Hematopoietic multipotent progenitor cell treated with erythropoietin and hydrocortisone succinate and interleukin-3 and kit ligand, for 15 days (in vitro differentiated cells): ENCODE measurements around the gene UGT1A7.
"Not testable (repeated sequence)": the region's sequence is repeated elsewhere in the genome, so short reads cannot be mapped to it uniquely, and the experiment has no call there.

Experiments used
- DNase-seq: peaks from one replicate; pipeline ENCODE4 v3.0.0-alpha.2; 2015; ENCODE audit warnings: low spot score

The UGT1A7 gene

DNA sequence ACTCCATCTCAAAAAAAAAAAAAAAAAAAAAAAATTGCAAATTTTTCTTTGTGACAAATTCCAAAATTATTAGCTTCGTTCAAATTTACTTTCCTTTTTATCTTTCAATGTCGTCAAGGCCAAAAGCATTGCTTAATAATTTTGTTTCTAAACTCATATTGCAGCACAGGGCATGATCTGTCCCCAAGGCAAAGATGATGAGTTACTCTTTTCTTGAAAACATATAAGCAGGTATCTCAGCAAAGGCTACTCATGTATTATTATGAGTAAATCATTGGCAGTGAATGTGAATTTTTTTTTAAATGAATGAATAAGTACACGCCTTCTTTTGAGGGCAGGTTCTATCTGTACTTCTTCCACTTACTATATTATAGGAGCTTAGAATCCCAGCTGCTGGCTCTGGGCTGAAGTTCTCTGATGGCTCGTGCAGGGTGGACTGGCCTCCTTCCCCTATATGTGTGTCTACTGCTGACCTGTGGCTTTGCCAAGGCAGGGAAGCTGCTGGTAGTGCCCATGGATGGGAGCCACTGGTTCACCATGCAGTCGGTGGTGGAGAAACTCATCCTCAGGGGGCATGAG is at the start of gene UGT1A7:
TSS of gene UGT1A7 (plus strand) at position 381 of the 579 bp plus-strand sequence. CDS start at position 418, 37 bp downstream.
- DNase-seq: no peak

DNA sequence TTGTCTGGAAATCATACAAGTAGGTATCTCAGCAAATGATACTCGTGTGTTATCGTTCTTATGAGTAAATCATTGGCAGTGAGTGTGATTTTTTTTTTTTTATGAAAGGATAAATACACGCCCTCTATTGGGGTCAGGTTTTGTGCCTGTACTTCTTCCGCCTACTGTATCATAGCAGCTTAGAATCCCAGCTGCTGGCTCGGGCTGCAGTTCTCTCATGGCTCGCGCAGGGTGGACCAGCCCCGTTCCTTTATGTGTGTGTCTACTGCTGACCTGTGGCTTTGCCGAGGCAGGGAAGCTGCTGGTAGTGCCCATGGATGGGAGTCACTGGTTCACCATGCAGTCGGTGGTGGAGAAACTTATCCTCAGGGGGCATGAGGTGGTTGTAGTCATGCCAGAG is 45.4 kb upstream of the UGT1A7 start, which contains the start of gene UGT1A10:
TSS of gene UGT1A10 (plus strand) at position 143 of the 400 bp plus-strand sequence. CDS start at position 218, 75 bp downstream.
- DNase-seq: not testable (repeated sequence)

DNA sequence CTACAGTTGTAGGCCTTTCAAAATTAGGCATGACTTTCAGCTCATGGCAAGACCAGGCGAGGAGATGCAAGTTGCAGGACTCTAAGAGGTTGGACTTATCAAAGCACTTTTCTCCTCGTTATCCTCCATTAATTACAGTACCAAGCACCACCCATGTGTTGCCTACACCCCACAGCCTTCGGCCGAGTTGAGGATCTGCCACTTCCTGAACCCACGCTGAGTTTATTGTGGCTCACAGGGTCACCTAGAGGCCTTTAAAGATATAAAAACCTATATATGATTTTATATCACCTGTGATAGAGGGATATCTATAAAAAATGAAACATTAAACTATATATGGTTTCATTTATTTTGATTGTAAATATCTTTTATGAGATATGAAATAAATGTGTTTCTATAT is 42.9 kb upstream of the UGT1A7 start:
- DNase-seq: no peak

DNA sequence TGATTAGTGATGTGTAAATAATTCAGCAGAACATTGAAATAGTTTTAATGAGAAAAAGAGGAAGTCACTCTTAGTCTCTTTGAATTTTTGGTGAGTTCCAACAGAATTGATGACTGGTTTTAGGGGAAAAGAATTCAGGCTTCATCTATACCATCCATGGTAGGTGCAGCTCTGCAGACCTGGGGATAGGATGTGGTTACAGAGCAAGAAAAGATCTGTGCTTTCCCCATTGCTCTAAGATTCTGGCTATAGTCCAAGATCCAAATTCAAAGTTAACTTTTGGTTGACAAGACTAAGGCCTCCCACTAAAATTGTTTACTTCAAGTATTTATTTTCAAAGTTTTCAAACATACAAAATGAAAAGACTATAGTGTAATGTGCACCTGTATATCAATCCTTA is 41.8 kb upstream of the UGT1A7 start:
- DNase-seq: no peak

DNA sequence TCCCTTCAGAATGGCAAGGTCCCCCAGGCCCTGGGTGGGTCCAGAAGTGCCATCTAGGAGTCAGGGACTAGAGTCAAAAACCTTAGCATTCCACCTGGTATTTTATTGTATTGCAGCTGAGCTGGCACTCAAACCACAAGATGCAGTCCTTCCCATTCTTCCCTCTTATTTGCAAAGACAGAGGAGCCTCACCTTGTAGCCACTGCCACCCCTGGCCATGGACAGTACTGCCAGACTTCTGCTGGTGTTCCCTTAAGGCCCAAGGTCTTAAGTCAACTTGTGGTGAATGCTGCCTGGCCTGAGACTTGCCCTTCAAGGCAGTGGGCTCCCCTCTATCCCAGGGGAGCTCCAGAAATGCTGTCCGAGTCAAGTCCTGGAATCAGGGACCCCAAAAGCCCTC is 38.6 kb upstream of the UGT1A7 start:
- DNase-seq: no peak

DNA sequence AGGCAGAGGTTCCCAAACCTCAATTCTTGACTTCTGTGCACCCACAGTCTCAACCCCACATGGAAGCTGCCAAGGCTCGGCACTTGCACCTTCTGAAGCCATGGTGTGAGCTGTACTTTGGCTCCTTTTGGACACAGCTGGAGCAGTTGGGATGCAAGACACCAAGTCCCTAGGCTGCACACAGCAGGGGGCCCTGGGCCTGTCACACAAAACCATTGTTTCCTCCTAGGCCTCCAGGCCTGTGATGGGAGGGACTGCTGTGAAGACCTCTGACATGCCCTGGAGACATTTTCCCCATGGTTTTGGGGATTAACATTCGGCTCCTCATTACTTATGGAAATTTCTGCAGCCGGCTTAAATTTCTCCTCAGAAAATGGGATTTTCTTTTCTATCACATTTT is 35.7 kb upstream of the UGT1A7 start:
- DNase-seq: not testable (repeated sequence)

DNA sequence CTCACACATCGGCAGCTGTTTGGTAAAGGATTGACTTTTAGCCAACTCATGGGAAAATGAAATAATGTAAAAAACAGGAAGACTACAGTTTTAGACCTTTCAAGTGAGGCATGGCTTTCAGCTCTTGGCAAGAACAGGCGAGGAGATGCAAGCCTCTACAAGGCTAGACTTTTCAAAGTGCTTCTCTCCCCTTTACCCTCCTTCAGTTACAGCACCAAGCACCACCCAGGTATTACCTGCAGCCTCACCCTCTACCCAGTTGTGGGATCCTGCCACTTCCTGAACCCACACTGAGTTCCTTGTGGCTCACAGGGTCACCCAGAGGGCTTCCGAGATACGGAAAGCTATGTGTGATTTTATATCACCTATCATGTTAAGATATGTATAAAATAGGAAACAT is 30.7 kb upstream of the UGT1A7 start:
- no peak for DNase-seq

DNA sequence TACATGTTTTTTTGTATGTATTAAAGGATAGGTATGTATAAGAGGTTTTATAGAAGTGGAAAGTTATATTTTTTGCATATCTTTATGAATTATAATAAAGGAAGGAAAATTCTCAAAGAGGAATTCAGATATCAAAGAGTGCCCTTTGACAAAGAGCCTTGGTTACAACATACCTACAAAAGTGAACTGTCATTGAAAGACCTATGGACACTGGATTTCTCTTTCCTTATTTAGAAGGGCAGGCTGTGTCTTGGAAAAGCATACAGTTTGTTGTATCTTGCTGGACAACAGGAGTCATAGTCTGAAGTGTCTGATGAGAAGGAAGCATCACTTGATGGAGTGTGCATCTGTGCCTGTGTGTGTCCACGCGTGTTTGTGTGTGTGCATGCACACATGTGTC is 30.3 kb upstream of the UGT1A7 start:
- DNase-seq: no peak

DNA sequence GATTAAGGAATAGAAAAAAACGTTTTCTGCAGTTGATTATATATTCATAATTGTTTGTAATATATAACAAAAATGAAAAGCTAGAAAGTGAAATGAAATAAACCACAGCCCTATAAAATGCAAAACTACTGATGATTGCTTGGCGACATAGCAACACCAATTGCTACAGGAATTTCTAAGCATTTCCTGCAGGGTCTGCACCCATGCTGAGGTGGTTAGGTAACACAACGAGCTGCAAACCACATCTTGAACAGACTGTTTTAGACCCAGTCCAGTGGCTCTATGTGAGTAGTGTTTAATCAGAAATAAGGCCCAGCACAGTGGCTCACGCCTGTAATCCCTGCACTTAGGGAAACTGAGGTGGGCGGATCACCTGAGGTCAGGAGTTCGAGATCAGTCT is 27.2 kb upstream of the UGT1A7 start:
- DNase-seq: no peak

DNA sequence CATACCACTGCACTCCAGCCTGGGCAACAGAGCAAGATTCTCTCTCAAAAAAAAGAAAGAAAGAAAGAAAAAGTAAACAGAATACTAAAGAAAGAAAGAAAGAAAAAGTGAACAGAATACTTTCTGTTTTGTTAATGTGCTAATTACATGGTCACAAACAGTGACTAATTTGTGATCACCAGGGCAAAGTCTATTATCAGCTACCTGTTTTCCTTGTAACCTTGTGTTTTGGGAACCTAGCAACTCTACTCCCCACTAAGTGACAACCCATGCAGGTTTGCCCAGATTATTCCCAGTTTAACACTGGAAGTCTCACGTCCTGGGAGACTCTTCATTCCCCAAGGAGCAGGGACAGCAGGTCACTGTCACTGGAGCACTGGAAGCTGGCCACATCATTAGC is 26.7 kb upstream of the UGT1A7 start:
- no peak for DNase-seq

DNA sequence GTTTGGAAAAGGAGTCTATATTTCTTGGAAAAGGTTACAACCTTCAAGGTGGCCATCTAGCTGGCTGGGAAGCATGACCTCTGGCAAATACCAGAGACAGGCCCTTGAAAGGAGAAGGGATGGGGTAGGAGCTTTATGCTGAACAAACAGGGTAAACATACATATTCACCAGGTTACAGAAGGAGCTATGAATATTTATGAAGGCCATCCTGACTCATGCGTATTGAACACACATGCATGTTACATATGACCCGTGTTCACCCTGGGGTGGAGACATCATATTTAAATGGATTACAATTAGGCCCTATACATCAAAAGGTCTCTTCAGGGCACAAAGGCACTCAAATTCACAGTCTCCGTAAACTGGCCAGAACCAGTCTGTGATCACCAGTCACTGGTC is 25.8 kb upstream of the UGT1A7 start:
- DNase-seq: not testable (repeated sequence)

DNA sequence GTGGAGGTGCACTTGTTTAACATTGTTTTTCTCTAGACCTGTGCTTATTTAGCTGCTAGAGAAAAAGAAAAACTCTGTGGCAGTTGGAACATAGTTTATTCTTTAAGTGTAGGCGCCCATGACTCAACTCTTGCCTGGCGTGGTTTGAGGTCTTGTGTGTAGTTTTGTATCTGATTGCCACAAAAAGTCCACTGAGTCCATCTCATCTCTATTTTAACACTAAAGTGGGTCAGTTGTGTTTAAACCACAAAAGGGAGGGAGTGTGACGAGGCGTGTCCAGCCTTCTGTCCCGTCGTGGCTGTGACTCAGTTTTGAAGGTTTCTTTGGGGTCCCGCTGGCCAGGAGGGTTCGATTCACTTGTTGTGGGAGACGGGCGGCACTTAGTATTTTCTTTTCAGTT is 25.3 kb upstream of the UGT1A7 start:
- no peak for DNase-seq

DNA sequence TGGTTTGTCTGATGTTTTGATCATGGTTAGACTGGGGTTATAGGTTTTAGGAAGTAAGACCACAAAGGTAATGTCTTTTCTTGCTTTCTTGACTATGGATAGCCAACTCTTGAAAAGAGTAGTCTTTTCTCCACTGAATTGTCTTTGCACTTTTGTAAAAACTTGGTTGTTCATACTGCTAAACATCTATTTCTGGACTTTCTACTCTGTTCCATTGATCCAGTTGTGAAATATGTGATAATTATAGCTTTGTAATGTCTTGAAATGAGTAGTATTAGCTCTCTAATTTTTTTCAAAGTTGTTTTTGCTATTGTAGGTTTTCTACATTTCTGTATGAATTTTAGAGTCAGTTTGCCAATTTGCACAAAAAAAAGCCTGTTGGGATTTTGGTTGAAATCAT is 23.1 kb upstream of the UGT1A7 start:
- DNase-seq: no peak

DNA sequence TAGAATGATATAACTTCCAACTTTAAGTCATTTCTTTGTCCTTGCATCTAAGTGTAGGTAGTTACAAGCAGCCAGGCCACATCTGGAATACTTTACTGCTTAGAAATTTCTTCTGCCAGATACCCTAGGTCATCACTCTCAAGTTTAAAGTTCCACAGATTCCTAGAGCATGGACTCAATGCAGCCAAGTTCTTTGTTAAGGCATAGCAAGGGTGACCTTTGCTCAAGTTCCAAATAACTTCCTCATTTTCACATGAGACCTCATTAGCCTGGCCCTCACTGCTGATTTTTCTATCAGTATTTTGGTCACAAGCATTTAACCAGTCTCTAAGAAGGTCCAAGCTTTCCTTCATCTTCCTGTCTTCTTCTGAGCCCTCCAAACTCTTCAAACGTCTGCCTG is 17.8 kb upstream of the UGT1A7 start:
- DNase-seq: no peak

DNA sequence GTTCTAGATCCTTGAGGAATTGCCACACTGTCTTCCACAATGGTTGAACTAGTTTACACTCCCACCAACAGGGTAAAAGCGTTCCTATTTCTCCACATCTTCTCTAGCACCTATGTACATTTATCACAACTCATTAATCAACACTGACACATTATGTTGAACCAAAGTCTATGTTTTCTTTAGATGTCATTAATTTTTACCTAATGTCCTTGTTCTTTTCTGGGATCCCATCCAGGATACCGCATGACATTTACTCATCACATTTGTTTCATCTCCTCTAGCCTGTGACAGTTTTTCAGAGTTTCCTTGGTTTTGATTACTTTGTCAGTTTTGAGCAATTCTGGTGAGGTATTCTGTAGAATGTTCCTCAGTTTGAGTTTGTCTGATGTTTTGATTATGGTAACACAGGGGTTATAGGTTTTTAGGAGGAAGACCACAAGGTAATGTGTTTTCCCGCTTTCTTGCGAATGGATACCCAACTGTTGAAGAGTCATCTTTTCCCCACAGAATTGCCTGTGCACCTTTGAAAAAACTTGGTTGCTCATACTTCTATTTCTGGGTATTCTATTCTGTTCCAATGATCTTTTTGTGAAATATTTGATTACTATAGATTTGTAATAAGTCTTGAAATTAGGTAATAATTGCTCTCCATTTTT is 13.0 kb upstream of the UGT1A7 start:
- DNase-seq: no peak

DNA sequence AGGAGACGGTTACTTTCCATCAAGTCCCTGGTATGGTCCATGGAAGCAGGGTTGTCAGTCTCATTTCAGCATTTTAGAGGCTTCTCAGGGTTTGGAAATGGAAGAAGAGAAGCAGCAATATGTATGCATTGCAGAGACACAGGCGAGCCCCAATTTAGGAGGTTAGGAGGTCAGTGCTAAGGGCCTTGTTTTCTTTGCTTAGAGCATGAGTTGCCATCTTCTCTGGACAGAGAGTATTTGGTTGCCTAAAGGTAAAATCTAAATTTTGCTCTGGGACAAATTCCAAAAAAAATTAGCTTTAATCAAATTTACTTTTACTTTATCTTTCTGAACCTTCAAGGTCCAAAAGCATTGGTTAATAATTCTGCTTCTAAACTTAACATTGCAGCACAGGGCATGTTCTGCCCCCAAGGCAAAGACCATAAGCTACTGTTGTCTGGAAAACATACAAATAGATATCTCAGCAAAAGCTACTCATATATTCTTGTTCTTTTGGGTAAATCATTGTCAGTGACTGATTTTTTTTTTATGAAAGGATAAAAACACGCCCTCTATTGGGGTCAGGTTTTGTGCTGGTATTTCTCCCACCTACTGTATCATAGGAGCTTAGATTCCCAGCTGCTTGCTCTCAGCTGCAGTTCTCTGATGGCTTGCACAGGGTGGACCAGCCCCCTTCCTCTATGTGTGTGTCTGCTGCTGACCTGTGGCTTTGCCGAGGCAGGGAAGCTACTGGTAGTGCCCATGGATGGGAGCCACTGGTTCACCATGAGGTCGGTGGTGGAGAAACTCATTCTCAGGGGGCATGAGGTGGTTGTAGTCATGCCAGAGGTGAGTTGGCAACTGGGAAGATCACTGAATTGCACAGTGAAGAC is 10.2 kb upstream of the UGT1A7 start, which contains the start of gene UGT1A9:
TSS of gene UGT1A9 (plus strand) at position 609 of the 872 bp plus-strand sequence. CDS start at position 646, 37 bp downstream.
- DNase-seq: no peak

DNA sequence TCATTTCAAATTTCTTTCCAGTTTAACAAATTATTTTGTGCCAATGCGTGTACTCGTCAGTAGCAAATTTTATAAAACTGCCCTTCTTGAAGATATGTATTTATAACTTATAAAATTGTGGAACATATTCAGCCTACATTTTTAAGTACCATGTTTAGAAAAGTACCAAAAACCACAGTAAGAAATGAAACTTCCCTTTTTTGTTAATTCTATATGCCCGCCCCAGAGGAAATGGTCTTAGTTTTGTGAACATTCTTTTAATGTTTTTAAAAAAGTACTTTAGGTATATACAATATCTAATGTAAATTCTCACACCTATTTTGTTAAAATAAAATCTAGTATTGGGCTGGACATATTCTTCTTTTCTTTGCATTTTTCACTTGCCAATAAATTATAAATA is 8.8 kb upstream of the UGT1A7 start:
- no peak for DNase-seq

DNA sequence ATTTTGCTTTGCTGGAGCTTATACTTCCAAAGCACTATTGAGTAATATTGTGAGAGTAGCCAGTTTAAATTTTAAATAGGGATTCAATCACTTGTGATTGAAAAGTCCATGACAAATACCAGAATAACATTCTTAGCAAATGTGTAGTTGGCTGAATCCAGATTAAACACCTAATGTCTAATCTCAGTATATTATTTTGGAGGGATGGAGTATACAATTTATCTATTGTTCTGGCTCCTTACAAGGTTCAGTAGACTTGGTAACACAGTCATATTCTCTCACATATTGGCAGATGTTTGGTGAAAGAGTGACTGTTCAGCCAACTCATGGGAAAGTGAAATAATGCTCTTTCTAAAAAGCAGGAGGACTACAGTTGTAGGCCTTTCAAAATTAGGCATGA is 7.8 kb upstream of the UGT1A7 start:
- DNase-seq: no peak

DNA sequence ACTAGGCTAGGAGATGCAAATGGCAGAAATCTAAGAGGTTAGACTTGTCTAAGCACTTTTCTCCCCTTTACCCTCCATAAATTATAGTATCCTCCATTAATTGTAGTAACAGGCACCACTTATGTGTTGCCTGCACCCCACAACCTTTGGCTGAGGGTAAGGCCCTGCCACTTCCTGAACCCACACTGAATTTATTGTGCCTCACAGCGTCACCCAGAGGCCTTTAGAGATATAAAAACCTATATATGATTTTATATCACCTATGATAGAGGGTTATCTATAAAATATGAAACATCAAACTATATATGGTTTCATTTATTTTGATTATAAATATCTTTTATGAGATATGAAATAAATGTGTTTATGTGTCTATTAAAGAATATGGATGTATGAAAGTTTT is 7.4 kb upstream of the UGT1A7 start:
- DNase-seq: no peak

DNA sequence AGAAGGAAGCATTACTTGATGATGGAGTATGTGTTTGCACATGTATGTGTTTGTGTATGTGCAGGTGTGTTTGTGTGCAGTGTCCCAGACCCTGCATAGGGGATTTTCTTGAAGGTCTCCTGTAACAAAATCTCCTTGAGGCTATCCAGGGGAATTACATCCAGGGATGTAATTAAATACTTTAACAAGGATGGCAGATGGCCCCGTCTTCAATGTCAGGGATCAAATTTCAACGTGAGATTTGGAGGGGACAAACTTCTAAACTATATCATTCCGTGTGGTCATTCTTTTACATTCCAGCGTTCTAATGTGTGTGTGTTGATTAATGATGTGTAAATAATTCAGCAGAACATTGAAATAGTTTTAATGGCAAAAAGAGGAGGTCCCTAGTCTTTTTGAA is 6.7 kb upstream of the UGT1A7 start:
- no peak for DNase-seq

DNA sequence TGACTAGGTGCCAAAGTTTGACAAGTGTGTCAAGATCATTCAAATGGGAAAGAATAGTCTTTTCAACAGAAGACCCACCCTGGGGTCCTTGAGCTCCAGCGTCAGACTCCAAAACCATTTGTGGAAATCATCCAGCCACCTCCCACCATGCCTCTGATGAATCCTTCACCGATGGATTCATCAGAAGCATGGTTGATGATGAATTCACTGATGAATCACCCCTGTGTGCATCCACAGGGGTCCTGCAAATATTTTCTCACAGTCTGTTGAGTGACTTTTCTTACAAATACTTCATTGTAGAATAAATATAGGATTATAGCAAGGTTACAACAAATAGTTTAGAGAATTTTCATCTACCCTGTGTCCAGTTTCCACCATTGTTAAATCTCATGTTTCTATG is 5.7 kb upstream of the UGT1A7 start:
- DNase-seq: no peak

DNA sequence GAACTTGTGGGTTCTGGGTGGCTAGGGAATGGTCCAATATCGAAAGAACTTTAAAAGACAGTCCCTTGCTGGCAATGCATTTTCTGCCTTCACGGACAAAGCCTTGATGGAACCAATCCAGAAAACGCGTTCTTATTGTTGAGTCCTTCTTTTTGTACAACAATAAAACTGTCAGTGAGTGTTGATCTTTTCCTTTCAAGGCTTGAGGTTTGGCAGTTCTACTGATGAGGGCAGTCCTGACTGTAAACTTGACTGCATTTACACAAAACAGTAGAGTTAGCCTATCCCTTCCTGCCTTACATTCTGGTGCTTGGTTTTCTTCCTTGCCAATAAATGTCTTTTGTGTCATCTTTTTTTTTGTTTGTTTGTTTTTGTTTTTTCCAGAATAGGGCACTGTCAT is 2.5 kb upstream of the UGT1A7 start:
- DNase-seq: no peak
